IPS DF 4.7 (cell line): ENCODE data around the gene CUL1.

ENCODE experiments used
- DNase-seq: peaks from one replicate; pipeline ENCODE4 v3.0.0-alpha.2; 2013; ENCODE audit warnings: low spot score; ENCODE audit errors: extremely low read depth

Gene CUL1

DNA sequence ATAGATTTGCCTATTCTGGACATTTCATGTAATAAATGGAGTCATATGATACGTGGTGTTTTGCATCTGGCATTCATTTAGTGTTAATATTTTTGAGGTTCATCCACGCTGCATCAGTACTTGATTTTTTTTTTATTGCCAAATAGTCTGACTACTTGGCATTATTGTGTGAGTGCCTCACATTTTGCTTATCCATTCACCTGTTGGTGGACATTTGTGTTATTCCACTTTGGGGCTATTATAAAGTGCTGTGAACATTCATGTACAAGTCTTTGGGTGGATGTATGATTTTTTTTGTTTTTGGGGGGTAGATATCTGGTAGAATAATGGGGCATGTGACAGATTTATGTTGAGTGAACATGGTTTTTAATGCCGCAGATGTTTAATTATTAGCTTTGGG lies 19.7 kb downstream of the CUL1 start:
- DNase-seq, result no peak

DNA sequence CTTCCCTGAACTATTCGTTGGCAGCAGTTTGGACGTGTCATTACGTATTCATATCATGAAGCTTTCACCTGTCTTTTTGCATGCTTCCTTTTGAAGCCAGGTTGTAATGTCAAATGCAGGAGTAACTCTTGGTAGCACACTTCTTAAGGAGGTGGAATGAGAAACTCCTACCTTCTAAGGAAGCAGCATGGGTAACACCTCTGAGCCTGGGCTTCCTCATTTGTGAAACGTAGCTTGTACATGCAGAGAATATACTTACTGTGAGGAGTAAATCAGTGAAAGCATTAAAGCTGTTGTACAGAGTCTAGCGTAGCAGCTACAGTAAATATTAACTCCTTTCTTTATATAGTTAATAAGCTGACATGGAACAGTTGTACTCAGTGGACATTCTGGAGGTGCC lies 21.1 kb downstream of the CUL1 start:
- no peak for DNase-seq

DNA sequence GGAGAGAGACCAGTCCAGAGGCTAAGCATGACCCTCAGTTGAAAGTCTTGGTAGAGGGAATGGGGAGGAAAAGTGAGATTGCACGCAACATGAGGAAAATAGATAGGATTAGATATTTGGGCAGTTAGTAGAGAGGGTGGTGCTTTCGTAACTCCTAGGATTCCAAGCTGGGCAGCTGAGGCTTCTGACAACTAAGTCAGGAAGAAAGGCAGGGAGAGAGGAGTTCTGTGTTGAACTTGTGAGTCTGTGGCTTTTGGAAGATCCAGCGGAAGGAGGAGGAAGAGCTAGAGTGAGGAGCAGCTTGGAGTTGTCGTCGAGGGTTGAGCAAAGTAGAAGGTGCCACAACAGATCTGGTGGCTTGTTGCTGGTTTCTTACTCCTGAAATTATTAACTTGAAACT lies 21.8 kb downstream of the CUL1 start:
- no peak for DNase-seq

DNA sequence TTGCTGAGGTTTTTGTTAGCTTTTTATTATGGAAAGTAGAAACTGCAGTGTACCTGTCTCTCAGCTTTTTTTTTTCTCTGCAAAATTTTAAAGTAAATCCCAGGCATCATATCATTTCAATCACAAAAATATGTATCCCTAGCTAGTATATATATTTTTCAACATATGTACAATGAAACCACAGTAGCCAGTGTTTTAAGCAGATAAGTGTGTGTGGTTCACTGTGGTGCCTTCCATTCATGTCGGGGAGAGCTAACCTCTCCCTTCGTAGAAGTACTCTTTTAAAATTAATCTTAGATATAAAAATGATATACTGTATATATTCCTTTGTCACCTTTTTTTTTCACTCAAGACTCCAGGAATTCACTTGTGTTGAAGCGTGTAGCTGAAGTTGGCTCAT lies 22.7 kb downstream of the CUL1 start:
- DNase-seq, result no peak

DNA sequence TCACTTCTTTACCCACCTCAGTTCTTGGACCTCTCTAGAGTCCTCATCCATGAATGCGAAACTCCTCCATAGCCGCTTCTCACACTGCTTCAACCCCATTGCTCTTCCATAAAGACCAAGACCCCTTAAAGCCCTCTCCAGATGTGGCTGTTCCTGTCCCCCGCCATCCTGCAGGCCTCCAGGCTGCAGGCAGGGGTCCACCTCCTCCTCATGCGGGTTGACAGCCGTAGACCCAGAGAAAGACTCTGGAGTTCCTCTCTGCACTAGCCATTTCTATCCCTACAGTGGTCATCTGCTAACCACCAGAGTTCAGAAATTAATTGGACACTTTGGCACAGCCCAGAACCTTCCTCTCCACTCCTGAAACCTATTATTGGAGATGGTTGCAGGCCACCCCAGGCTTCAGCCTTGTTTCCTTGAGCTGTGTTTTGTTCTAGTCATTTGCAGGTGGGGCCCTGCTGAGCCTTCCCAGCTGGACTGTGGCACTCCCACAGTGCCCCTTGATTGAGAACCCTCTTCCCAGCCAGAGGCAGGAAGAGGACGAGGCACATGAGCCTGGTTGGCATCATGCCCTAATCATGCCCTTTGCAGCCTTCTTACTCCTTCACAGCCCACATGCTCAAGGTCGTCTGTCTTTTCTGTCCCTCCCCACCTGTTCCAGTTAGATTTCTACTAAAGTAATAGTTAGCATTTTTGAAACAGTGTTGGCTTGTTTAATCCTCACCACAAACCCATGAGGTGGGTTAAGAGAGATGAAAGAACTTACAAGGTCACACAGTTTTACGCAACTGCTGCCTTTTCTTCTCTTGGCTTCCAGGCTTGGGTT lies 23.9 kb downstream of the CUL1 start:
- no peak for DNase-seq

DNA sequence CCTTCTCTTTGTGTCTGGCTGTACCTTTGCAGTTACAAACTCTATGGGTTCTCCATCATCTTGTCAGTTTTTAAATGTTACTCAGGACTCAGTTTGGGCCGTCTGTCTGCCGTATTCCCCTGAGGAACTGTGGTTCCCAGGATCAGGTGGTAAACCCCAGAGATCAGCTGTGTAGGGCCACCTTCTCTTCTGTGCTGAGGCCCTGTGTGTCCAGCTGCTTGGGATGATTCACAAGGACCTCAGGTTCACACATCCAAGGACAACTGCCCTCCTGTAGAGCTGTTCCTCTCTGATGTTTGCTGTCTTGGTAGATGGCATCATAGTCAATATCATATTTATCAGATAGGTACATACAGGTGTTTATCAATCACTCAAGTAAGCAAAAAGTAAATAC lies 24.5 kb downstream of the CUL1 start:
- DNase-seq, result no peak

DNA sequence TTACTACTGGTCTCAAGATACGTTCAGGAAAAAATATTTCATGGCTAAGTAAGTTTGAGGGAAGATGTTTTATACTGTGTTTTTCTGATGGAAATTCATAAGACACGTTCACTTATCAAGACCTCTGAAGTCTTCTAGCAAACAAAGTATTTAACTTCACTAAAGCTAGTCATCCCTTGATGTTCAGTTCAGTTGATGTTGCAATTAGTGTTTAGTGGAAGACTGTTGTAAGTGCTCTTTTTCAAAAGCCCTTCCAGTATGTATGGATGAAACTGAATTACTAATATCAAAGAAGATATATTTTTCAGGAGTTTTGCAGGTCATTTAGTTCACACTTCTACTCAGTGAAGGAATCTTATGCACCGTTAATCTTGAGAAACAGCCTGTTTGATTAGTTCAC lies 25.1 kb downstream of the CUL1 start:
- no peak for DNase-seq

DNA sequence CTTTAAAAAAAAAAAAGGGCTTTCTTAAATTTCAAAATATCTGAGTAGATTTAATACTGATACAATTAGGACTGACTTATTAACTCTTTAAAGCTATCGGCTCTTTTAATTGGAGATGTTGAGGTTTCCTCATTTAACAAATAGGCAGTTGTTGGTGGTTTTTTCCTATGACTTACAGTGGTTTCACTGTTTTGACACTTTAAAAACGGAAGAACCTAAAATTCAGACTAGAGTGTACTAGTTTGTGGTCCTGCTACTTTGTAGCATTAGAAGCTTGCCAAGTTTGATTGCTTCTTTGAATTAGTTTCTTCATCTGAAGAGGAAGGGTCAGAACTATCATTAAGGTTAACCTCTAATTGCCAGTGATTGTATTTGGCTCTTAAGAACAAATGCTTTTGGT lies 27.7 kb downstream of the CUL1 start:
- DNase-seq, result no peak

DNA sequence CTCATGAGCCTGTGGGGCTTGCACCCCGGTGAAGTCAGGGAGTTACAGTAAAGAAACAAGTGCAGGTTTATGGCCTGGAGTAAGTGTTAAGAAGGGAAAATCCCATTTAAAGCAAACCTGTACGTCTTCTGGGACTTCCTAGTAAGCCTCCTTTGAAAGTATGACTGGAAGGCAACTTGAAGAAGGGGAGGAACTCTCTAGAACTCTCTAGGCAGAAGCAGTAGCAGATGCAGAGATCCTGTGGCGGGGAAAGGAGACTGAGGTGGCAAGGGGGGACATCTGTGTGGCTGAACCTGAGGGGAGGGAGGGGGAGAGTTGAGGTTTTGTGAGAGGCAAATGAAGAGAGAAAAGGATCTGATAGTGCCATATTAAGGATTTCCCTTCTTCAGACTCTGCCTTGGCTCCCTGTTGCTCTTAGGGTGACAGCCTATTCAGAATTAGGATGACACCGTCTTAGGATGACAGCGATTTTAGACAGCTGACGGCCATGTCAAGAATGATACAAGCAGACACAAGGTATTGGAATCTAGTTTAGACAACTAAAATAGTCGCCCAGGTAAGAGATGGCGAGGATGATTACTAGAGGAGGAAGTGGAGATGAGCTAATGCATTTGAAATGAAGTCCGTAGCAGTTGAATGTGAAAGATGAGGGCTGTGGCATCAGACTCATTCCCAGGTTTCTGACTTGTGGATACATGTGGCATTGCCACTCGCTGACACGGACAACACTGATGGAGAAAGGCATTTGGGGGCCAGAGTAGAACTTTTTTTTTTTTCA lies 29.0 kb downstream of the CUL1 start:
- DNase-seq, result no peak

DNA sequence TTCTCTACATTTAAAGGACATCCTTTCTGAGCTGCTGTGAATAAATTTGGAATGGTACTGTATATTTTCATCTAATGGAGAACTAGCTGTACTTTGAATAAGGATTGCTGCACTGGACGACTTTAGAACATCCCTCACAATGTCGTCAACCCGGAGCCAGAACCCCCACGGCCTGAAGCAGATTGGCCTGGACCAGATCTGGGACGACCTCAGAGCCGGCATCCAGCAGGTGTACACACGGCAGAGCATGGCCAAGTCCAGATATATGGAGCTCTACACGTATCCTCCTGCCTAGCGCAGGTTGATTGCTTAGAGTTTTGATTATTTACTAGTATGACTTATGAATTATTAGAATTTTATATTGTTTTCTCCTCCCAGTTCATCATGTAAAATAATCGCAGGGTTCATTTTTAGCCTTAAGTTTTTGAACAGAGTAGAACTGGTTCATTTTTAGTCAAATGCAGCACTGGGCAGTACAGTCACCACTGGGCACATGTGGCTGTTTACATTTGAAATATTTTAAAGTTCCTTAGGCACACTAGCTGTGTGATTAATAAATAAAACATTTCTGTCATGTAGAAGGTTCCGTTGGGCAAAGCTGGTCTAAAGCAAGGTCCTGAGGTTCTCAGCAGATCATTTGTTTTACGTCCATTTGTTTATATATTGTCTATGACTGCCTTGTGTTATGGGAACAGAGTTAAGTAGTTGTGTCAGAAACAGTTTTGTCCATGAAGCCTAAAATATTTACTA lies 31.5 kb downstream of the CUL1 start:
- no peak for DNase-seq

DNA sequence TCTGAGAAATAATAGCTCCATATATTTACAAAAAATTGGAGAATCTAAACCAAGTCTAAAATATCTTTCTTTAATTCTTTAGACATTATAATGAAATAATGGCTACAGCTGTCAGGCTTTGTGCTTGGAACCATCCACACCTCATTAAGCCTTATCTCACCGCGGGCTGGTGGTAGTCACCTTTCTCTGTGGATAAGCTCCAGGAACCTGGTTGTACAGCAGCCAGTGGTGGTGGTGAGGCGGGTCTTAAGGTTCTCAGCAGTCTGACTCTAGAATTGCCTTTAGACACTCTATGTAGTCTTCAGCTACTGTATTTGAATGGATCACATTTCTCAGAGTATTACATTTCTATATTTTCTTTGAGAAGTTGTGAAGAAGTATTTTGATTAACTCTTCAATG lies 34.2 kb downstream of the CUL1 start:
- no peak for DNase-seq

DNA sequence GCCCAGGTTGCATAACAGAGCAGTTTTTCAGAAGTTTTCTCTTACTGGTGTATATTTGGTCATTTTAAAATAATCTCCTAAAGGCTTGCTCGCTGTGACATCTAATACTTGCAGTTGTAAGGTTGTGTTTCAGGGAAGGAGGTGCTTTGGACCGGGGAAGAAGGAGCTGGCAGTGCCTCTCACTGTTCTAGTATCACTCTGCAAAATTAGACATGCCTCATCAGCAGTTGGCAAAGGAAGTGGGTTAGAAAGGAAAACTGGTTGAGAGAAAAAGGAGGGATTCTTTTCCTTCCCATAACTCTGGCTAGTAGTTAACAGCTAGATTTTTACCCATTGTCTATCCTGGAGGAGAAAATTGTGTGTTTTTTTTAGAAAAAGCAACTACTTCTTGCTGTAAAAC lies 34.8 kb downstream of the CUL1 start:
- no peak for DNase-seq

DNA sequence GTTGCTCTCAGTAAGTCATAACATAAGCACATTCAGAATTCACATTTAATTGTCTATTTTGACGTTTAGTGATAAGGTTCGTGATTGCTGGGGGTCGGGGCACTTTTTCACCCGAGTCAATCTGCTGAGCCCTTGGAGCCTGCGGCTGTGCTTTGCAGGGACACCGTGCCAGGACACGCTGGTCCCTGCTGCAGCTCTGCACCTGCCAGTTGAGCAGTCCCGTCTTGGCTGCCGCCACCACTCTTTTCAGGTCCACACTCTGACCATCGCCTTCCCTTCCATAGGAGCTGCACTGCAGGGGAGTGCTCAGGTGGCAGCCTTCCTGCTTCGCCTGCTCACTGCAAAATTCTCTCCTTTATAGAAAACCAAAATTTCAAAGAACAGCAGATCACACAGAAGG lies 36.4 kb downstream of the CUL1 start:
- no peak for DNase-seq

DNA sequence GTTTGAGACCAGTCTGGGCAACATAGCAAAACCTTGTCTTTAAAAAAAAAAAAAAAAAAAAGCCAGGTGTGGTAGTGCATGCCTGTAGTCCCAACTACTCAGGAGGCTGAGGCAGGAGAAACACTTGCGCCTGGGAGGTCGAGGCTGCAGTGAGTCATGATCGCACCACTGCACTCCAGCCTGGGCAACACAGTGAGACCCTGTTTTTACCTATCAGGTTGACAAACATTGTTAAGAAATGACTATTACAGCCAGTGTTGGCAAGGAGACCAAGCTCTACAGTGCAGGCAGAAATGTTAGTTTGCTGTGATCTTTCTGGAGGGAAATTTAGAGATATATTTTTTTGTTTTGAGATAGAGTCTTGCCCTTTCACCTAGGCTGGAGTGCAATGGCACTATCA lies 37.3 kb downstream of the CUL1 start:
- DNase-seq, result no peak

DNA sequence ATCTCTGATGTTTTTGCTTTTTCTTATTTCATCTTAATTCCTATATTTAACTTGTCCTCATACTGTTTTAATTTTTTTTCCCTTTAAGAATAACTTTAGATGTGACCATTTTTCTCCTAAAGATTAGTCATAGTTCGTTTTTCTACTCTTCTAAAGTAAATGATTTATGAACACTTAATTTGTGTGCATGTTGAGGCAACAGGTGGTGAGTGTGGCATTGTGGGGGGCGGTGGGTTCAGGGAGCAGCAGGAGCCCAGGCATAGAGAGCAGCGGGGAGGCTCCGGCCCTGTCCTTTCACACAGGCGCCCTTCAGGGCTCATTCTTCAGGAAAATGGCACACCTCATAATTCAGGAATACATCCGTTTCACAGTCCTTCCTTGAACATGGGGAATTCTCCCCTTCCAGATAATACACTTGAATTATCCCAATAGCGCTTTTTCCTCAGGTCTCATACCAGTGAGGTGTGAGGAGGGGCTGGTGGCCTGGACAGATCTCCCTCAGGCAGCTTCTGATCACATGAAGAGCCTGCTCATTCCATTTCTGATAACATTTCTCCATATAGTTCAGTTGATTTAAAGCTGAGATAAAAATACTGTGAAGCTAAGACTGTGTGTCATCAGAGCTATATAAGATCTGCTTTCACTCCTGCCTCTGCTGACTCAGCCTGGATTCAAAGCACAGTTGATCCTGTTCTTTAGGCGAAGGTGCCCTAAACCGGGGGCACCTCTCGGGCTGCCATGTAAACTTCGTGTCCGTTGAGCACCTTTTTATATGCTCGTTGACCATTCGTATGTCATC lies 40.2 kb downstream of the CUL1 start:
- no peak for DNase-seq

DNA sequence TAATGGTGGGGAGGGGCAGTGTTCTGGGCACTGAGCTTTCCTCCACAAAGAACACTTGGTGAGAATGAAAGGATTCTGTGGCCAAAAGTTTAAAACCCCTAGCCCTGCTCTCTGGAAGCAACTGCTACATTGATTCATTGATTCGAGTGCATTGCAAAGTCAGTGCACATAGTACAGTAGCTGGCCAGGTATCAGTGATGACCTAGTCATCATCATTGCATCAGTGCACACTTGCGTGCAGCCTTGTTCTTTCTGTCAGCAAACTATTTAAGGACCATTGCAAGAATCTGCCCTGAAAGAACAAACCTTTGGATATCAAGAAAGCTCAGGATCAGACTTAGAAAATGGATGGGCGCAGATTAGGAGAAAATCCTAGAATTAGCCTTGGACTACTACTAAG lies 47.4 kb downstream of the CUL1 start:
- DNase-seq, result no peak

DNA sequence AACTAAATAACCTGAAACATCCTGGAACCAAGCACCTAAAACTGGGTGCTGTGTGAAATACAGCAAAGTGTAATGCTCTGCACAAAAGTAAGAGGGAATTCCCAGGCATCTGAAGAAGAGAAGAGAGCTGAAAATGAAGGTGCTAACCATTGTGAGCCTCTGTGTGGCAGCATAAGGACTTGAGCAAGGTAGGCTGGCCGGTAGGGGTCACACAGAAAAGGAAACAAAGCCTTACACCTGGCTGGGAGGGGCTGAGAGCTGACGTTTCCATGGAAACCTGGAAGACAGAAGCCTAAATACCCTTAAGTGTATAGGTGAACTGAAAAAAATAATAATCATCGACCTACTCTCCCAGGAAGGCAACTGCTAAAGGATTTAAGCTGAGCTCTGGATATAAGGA lies 48.6 kb downstream of the CUL1 start:
- peak; percentile 78 for DNase-seq

DNA sequence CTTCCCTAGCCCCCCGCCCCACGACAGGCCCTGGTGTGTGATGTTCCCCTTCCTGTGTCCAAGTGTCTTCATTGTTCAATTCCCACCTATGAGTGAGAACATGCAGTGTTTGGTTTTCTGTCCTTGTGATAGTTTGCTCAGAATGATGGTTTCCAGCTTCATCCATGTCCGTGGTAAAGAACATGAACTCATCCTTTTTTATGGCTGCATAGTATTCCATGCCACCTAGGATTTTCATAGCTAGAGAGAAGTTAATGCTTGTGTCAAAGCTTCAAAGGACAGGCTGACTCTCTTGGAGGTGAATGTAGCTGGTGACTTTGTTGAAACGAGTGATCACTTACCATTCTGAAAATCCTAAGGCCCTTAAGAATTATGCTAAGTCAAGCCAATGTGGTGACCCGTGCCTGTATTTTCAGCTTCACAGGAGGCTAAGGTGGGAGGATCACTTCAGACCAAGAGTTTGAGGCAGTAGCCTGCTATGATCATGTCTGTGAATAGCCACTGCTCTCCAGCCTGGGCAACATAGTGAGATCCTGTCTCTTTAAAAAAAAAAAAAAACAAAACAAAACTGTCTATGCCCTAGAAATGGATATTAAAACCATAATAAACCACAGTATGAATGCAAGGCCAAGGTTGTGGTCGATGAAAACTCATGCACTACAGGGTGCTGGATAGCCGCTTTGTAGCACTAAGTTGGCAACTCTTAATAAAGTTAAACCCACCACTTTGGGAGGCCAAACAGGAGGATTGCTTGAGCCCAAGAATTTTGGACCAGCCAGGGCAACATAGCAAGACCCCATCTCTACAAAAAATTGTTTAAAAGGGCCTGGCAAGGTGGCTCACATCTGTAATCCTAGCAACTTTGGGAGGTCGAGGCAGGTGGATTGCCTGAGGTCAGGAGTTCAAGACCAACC lies 52.0 kb downstream of the CUL1 start:
- no peak for DNase-seq

DNA sequence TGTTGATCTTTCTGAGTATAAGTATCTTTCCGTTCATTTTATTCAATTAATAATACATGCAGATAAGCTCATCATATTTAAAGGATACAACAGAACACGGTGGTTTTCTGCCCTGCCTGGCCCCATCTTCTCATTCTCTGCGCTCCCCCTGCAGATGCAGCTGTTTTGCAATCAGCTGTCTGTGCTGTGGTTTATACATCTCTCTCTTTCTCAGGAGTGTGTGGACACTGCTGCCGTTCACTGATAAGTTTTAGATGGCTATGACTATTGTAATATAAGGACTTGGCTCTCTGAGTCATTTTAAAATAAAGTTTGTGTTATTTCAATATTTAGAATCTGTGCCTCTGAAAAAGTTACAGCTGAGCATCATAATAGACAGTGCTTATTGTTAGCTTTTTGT lies 54.5 kb downstream of the CUL1 start:
- DNase-seq, result no peak

DNA sequence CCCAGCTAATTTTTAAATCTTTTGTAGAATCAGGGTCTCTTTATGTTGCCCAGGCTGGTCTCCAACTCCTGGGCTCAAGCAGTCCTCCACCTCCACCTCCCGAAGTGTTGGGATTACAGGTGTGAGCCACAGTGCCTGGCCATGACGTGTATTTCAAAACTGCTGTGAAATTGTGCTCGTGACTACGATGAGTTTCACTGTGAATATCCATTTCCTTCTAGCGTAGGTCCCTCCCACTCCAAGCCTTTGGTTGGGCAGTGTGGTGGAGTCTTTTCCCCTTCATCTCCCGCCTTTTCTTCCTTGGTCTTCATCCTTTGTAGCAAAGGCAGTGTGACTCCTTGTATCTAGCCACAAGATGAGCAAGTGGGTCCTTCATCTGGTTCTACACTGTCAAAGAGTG lies 56.2 kb downstream of the CUL1 start:
- no peak for DNase-seq
